DND-41 (cell line): ENCODE data around the gene TTLL9.

Experiments
- ATAC-seq: fragments of 200-7000 bp; cut with Tn5 transposase; 3 replicates; pipeline ENCODE4 v1.9.1; 2021; ENCODE audit warnings: low read depth; ENCODE audit not compliant: insufficient read depth
- DNase-seq: peaks from one replicate; pipeline ENCODE4 v3.0.0-alpha.2; 2020
- H2AFZ ChIP-seq: 2 replicates; pipeline ENCODE4 v1.6.0; 2012; ENCODE audit warnings: low read depth, low read length
- H3K27ac ChIP-seq: 2 replicates; pipeline ENCODE4 v1.5.1; 2012; ENCODE audit warnings: low read length, inconsistent platforms
- H3K27me3 ChIP-seq: fragments of 200-600 bp; sonication (generic); 2 replicates; pipeline ENCODE4 v1.6.0; 2012; ENCODE audit warnings: low read length, mild to moderate bottlenecking, inconsistent platforms; ENCODE audit not compliant: insufficient read depth, poor library complexity
- H3K36me3 ChIP-seq: 2 replicates; pipeline ENCODE4 v1.5.1; 2012; ENCODE audit warnings: low read length, inconsistent platforms; ENCODE audit not compliant: insufficient read depth
- H3K4me1 ChIP-seq: 2 replicates; pipeline ENCODE4 v1.5.1; 2012; ENCODE audit warnings: mild to moderate bottlenecking, low read length; ENCODE audit not compliant: insufficient read depth
- H3K4me2 ChIP-seq: 2 replicates; pipeline ENCODE4 v1.6.0; 2012; ENCODE audit warnings: mild to moderate bottlenecking, moderate library complexity, low read length, inconsistent platforms; ENCODE audit not compliant: insufficient read depth
- H3K4me3 ChIP-seq, 2 experiments: fragments of 200-600 bp in 1 of 2; shearing (Covaris generic) in 1 of 2; 2 replicates each; pipeline ENCODE4 v1.5.1; 2012 to 2016; ENCODE audit warnings: inconsistent platforms in 2 of 2, low read length in 2 of 2, mild to moderate bottlenecking in 2 of 2, low read depth in 1 of 2, moderate library complexity in 1 of 2
- H3K79me2 ChIP-seq: 2 replicates; pipeline ENCODE4 v1.6.0; 2012; ENCODE audit warnings: low read length, inconsistent platforms; ENCODE audit not compliant: insufficient read depth
- H3K9ac ChIP-seq: 2 replicates; pipeline ENCODE4 v1.6.0; 2012; ENCODE audit warnings: low read depth, mild to moderate bottlenecking, inconsistent platforms, low read length, moderate library complexity
- H3K9me3 ChIP-seq: 2 replicates; pipeline ENCODE4 v1.5.1; 2012; ENCODE audit warnings: low read length, moderate library complexity, mild to moderate bottlenecking, inconsistent platforms; ENCODE audit not compliant: insufficient read depth, severe bottlenecking
- H4K20me1 ChIP-seq: 2 replicates; pipeline ENCODE4 v1.6.0; 2012; ENCODE audit warnings: low read length; ENCODE audit not compliant: insufficient read depth
- EZH2 ChIP-seq: IDR thresholded peaks from 3 replicates; pipeline ENCODE4 v1.6.1; 2012; ENCODE audit warnings: borderline replicate concordance, low read depth, mild to moderate bottlenecking, moderate library complexity, low read length, inconsistent platforms; ENCODE audit not compliant: severe bottlenecking
- TF ChIP-seq, protein P1 (sequence below): IDR thresholded peaks from 2 replicates; pipeline ENCODE4 v1.5.1; 2012; ENCODE audit warnings: borderline replicate concordance, low read length, moderate library complexity, mild to moderate bottlenecking; ENCODE audit not compliant: poor library complexity, severe bottlenecking; ENCODE audit errors: extremely low read depth

Gene TTLL9

DNA sequence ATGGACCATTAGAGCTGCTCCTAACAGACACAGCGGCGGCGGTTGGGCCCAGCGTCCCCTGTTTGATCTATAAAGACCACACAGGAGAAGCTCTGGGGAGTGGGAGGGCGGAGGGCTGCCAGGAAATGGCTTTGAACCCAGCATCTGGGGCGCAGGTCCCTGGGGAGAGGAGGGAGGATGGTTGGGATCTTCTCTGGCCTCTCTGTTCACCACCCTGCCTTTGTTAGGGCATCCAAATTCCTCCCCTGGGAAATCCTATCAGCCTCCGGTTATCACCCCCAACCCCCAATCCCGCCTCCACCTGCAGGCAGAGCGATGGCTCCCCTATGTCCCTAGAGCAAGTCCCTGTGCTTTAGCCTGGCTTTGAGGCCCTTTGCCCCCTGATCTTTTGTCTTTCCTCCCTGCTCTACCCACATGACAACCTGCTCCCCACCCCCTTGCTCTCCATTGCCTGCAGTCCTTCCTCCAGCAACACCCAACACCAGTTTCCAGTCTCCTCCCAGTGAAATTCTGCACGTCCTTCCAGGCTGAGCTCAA is 104.6 kb downstream of the TTLL9 start:
- no peak overlapping the region for H3K4me2 ChIP-seq
- H3K36me3 ChIP-seq: no peaks in the 10 kb centered on the region
- TF ChIP-seq EZH2: no peak
- no peaks in the 10 kb centered on the region for H3K79me2 ChIP-seq
- no peak overlapping the region for H3K9ac ChIP-seq
- no peak overlapping the region for H3K4me3 ChIP-seq
- H3K9me3 ChIP-seq: no peaks in the 10 kb centered on the region
- H3K4me1 ChIP-seq: no peaks in the 10 kb centered on the region
- H3K27ac ChIP-seq: no peak overlapping the region
- DNase-seq: peak; percentile 23
- no peaks in the 10 kb centered on the region for H3K27me3 ChIP-seq
- peak; percentile 17; the same call in 1 of the 3 replicates for ATAC-seq
- peaks cover 4% of the 10 kb centered on the region; the same call in 1 of the 2 replicates for H4K20me1 ChIP-seq
- no peak overlapping the region for H2AFZ ChIP-seq

DNA sequence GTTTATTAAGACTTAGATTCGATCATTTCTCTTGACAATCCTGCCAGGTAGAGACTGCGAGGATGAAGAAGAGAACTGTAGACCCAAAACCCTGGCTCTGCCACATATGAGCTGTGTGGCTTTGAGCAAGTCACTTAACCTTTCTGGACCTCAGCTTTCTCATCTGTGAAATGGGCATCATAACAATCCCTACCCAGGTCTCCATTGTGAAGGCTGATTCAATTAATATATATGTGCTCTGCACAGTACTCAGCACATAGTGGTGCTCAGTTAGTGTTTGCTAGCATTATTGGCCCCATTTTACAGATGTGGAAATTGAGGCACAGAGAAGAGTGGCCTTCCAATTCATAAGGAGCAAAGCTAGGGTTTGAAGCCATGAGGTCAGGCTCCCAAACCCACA is 105.4 kb downstream of the TTLL9 start:
- no peak overlapping the region for H3K4me2 ChIP-seq

DNA sequence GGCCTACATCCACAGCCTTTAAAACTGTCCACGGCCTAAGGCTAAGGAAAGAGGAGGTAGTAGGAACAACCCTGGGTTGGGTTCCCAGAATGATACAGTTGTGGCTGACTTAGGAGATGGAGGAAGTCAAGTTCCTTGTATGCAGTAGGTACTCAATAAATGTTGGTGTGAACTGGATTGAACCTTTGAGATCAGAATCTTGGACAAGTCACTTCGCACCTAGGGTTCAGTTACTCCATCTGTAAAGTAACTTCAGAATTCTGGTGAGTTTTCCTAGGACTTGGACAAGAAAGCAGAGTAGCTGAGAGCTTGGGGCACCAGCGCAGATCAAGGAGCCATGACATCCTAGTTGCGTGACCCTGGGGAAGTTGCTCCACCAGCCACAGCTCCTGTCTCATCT is 106.6 kb downstream of the TTLL9 start:
- Histone ChIP-seq H2AFZ (no peak overlapping the region), H3K9me3 (no peaks in the 10 kb centered on the region)

More for the DNA sequence above, 105.4 kb downstream of the TTLL9 start:
- ATAC-seq (no peak), DNase-seq (no peak)
- Histone ChIP-seq H3K27ac (no peak overlapping the region), H2AFZ (no peak overlapping the region), H3K4me1 (no peaks in the 10 kb centered on the region), H3K79me2 (no peaks in the 10 kb centered on the region), H3K27me3 (no peaks in the 10 kb centered on the region), H3K4me3 (no peak overlapping the region), H3K9me3 (no peaks in the 10 kb centered on the region), H4K20me1 (peaks cover 6% of the 10 kb centered on the region; the same call in 1 of the 2 replicates), H3K36me3 (no peaks in the 10 kb centered on the region), H3K9ac (no peak overlapping the region)
- TF ChIP-seq EZH2: no peak
- TF ChIP-seq, protein P1, sequence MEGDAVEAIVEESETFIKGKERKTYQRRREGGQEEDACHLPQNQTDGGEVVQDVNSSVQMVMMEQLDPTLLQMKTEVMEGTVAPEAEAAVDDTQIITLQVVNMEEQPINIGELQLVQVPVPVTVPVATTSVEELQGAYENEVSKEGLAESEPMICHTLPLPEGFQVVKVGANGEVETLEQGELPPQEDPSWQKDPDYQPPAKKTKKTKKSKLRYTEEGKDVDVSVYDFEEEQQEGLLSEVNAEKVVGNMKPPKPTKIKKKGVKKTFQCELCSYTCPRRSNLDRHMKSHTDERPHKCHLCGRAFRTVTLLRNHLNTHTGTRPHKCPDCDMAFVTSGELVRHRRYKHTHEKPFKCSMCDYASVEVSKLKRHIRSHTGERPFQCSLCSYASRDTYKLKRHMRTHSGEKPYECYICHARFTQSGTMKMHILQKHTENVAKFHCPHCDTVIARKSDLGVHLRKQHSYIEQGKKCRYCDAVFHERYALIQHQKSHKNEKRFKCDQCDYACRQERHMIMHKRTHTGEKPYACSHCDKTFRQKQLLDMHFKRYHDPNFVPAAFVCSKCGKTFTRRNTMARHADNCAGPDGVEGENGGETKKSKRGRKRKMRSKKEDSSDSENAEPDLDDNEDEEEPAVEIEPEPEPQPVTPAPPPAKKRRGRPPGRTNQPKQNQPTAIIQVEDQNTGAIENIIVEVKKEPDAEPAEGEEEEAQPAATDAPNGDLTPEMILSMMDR: no peak

DNA sequence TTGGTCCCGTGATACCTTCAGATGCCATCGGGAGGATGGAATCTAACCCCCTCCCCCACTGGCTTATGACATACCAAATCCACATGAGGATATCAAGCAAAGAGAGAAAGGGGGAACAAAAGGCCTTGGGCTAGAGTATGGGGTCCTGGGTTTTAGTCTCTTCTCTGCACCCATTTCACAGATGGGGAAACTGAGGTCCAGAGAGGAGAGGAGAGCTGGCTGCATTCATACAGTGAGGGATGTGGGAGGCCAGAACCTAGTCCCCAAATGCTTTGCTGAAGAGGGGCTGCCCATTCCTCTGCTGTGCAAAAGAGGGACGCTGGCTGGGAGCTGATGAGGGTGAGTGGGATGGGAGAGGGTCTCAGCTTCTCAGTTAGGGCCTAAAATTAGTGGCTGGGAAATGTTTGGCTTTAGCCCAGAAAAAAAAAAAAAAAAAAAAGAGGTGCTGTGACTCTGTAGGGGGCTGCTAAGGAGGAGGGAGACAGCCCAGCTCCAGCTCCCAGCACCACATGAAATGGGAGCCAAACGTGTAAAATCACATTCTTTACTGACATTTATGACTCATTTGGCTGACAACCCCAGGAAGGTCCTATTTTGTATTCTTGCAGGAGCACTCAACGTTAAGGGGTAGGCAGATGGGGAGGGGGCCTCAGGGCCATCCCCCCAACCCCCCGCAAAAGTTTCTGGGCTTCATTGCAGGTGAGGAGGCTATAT is 109.4 kb downstream of the TTLL9 start:
- H3K27ac ChIP-seq: no peak overlapping the region
- H3K36me3 ChIP-seq: no peaks in the 10 kb centered on the region
- no peaks in the 10 kb centered on the region for H3K79me2 ChIP-seq
- no peak overlapping the region for H3K4me2 ChIP-seq
- ATAC-seq (no peak), DNase-seq (no peak)
- H3K27me3 ChIP-seq: no peaks in the 10 kb centered on the region
- H4K20me1 ChIP-seq: 0 out of 2 replicates have a peak, but pooled peaks cover 2% of the 10 kb centered on the region
- TF ChIP-seq, protein P1: no peak
- TF ChIP-seq EZH2: no peak
- H3K9me3 ChIP-seq: no peaks in the 10 kb centered on the region
- no peak overlapping the region for H2AFZ ChIP-seq
- no peak overlapping the region for H3K4me3 ChIP-seq
- H3K4me1 ChIP-seq: no peaks in the 10 kb centered on the region
- no peak overlapping the region for H3K9ac ChIP-seq

More for the DNA sequence above, 106.6 kb downstream of the TTLL9 start:
- no peak overlapping the region for H3K4me2 ChIP-seq
- TF ChIP-seq, protein P1: no peak
- no peak for TF ChIP-seq EZH2
- DNase-seq (no peak), ATAC-seq (no peak)
- peaks cover 6% of the 10 kb centered on the region; the same call in 1 of the 2 replicates for H4K20me1 ChIP-seq
- no peak overlapping the region for H3K27ac ChIP-seq
- no peaks in the 10 kb centered on the region for H3K36me3 ChIP-seq
- H3K4me3 ChIP-seq: no peak overlapping the region
- H3K4me1 ChIP-seq: no peaks in the 10 kb centered on the region
- H3K27me3 ChIP-seq: no peaks in the 10 kb centered on the region
- no peaks in the 10 kb centered on the region for H3K79me2 ChIP-seq
- H3K9ac ChIP-seq: no peak overlapping the region
